Muscle of leg (tissue), 11 donors: ENCODE data around the gene CD300LF. TPM values are rescaled to one million over a fixed set of nuclear protein-coding genes. Genes with fewer than 3 reads are reported as not detected.

Experiments
- DNase-seq: peaks from one replicate; pipeline ENCODE4 v3.0.0; 2013
- H3K27ac ChIP-seq: one replicate; pipeline ENCODE4 v1.5.1; 2013; ENCODE audit warnings: mild to moderate bottlenecking, low read length, control low read depth
- H3K27me3 ChIP-seq: one replicate; pipeline ENCODE4 v1.6.1; 2013; ENCODE audit warnings: low read length; ENCODE audit not compliant: control insufficient read depth, insufficient read depth
- H3K36me3 ChIP-seq: one replicate; pipeline ENCODE4 v1.6.1; 2013; ENCODE audit warnings: low read length; ENCODE audit not compliant: control insufficient read depth, insufficient read depth
- H3K4me1 ChIP-seq: one replicate; pipeline ENCODE4 v1.6.1; 2013; ENCODE audit warnings: low read length; ENCODE audit not compliant: control insufficient read depth, insufficient read depth
- H3K4me3 ChIP-seq: one replicate; pipeline ENCODE4 v1.5.1; 2013; ENCODE audit warnings: low read length, control low read depth
- H3K9me3 ChIP-seq: replicated peaks from 2 replicates; pipeline ENCODE4 v1.6.1; 2013; ENCODE audit warnings: low read depth, low read length; ENCODE audit not compliant: control insufficient read depth
- WGBS: methylation state at CpG from one replicate; pipeline ENCODE4 v1.1.5; 2013; ENCODE audit warnings: missing lambda C conversion rate; ENCODE audit not compliant: insufficient coverage; 5-methylcytosine and 5-hydroxymethylcytosine counted together
- polyA plus RNA-seq, 8 donors: library from polyadenylated mRNA; unstranded; fragments of 120-200 nt; gene quantifications; one replicate each; pipeline versions ENCODE4 v1.2.1 to v1.2.3, GENCODE V29; 2013; ENCODE audit warnings: inconsistent platforms in 1 of 8, low replicate concordance in 1 of 8; ENCODE audit not compliant: insufficient read length in 8 of 8, insufficient read depth in 1 of 8
- total RNA-seq: library from RNA; stranded (reverse); fragments of 120-200 nt; gene quantifications from one replicate; pipeline ENCODE4 v1.2.4, GENCODE V29; 2013

Gene CD300LF
- total and polyA plus RNA-seq, 9 donors: 0.21 to 0.65 (median 0.45) TPM

DNA sequence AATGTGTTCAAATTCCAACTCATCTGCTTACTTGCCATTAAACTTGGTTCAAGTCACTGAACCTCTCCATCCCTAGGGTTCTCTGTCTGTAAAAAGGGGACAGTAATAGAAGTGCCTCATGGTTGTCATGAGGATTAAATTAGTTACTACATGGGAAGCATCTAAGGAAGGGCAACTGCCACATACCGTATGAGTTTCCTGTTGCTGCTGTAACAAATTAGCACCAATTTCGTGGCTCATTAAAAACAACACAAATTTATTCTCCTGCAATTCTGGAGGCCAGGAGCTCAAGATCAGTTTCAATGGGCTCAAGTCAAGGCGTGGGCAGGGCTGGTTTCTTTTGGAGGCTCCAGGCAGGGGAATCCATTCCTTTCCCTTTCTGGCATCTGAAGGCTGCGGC is 18.6 kb downstream of the CD300LF start:
- Histone ChIP-seq H3K9me3 (no peaks in the 10 kb centered on the region), H3K36me3 (no peaks in the 10 kb centered on the region), H3K4me1 (no peaks in the 10 kb centered on the region), H3K4me3 (no peak overlapping the region), H3K27ac (no peak overlapping the region), H3K27me3 (peaks cover 8% of the 10 kb centered on the region)
- DNase-seq: no peak
- 60% methylated on average over 3 of the region's 4 CpGs for WGBS

DNA sequence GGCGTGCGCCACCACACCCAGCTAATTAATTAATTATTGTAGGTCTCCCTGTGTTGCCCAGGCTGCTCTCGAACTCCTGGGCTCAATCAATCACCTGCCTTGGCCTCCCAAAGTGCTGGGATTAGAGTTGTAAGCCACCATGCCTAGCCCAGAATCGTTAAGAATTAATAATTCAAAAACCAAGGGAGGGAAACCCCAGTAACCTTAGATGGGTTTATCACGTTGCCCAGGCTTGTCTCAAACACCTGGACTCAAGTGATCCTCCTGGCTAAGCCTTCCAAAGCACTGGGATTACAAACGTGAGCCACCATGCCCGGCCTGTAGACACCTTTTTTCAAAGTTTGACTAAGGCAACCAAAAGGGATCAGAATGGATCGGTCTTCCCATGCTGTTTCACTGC is 21.6 kb downstream of the CD300LF start:
- WGBS: 70% methylated on average over 5 of the region's 8 CpGs
- DNase-seq: no peak

DNA sequence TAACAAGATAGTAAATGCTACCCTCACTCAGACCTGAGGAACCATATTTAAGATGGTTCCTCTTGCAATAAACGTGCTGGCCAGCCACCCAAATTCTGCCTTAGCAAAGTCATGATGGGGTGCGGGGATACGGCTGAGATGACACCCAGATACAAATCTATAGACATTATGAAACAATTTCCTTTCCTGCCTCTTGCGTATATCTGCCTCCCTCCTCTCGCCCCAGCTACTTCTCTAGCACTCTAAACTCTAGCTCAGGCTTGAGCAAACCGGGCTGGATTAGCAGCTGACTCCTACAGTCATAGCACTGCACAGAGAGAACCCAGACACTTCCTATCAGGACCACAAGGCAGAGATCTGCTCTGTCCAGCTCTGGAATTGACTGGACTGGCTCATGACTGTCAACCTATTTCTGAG is 22.3 kb downstream of the CD300LF start:
- 48% methylated on average over 6 of the region's 6 CpGs for WGBS
- Histone ChIP-seq H3K9me3 (no peaks in the 10 kb centered on the region), H3K27me3 (peaks cover 8% of the 10 kb centered on the region), H3K27ac (peak overlapping the region; percentile 35), H3K36me3 (no peaks in the 10 kb centered on the region), H3K4me1 (no peaks in the 10 kb centered on the region), H3K4me3 (no peak overlapping the region)
- peak; percentile 67 for DNase-seq

More for the DNA sequence above, 21.6 kb downstream of the CD300LF start:
- H3K27me3 ChIP-seq: peaks cover 8% of the 10 kb centered on the region
- H3K4me3 ChIP-seq: no peak overlapping the region
- H3K36me3 ChIP-seq: no peaks in the 10 kb centered on the region
- no peaks in the 10 kb centered on the region for H3K9me3 ChIP-seq
- H3K4me1 ChIP-seq: no peaks in the 10 kb centered on the region
- H3K27ac ChIP-seq: no peak overlapping the region

DNA sequence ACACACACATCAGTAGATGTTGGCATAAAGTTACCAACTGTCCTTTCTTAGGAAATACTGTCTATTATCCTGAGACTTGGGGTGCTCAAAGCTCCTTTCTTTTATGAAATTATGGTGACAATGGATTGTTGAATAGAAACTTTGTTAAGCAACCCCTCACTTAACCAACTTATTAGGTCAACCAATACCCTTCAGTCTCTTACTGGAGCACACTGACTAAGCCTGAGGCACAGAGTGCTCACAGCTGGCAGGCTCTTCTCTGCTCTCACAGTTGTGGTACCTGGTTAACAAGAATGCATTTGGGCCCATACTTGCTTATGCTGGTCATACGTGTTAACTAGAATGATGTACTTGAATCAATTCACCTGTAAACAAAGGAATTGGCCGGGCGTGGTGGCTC is 24.8 kb downstream of the CD300LF start:
- WGBS: 100% methylated on average over 3 of the region's 3 CpGs
- Histone ChIP-seq H3K27me3 (peaks cover 3% of the 10 kb centered on the region), H3K9me3 (no peaks in the 10 kb centered on the region), H3K4me1 (no peaks in the 10 kb centered on the region), H3K4me3 (no peak overlapping the region), H3K36me3 (no peaks in the 10 kb centered on the region), H3K27ac (no peak overlapping the region)
- DNase-seq: no peak

DNA sequence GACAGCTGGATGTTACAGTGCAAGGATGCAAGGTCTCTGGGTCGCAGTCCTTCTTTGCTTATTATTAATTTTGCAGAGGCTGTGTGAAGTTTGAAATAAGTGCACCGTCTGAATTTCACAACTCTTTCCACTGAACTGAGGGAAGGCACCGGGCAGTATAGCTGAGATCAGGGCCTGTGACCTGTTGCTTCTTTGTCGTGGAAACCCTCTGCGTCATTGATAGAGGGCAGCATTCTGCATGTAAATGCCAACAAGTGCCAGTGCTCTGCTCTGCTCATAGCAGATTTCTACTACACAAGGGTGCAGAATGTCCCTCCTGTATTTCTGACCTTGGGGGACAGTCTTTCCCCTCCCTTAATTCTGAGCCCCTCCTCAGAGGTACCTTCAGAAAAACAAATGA is 26.0 kb downstream of the CD300LF start:
- WGBS: 60% methylated on average over 3 of the region's 5 CpGs
- Histone ChIP-seq H3K4me3 (no peak overlapping the region), H3K36me3 (no peaks in the 10 kb centered on the region), H3K27me3 (no peaks in the 10 kb centered on the region), H3K27ac (no peak overlapping the region), H3K9me3 (no peaks in the 10 kb centered on the region), H3K4me1 (no peaks in the 10 kb centered on the region)
- peak; percentile 63 for DNase-seq

DNA sequence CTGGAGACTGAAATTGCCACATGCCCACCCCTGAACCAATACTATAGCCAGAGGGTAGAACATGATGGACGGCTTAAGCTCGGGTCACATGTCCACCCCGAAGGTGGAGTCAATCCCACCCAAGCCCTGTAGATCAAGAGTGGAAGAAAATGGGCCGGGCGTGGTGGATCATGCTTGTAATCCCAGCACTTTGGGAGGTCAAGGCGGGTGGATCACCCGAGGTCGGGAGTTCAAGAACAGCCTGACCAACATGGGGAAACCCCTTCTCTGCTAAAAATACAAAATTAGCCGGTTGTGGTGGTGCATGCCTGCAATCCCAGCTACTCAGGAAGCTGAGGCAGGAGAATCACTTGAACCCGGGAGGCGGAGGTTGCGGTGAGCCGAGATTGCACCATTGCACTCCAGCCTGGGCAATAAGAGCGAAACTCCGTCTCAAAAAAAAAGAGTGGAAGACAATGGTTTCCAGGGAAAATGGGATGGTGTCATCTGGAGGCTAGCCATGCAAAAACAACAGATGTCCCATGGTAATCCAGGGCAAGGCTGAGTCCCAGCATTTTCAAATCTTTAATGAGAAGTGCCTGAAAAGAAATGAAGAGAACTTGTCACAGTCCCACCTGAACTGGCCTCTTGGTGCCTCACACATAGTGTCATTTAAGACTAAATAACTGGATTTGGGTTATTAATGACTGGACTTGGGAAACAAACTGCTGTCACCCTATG is 30.1 kb downstream of the CD300LF start:
- no peaks in the 10 kb centered on the region for H3K36me3 ChIP-seq
- no peak overlapping the region for H3K4me3 ChIP-seq
- H3K27me3 ChIP-seq: peaks cover 4% of the 10 kb centered on the region
- H3K4me1 ChIP-seq: peaks cover 2% of the 10 kb centered on the region
- H3K27ac ChIP-seq: no peak overlapping the region
- no peak for DNase-seq
- 78% methylated on average over 12 of the region's 15 CpGs for WGBS
- H3K9me3 ChIP-seq: no peaks in the 10 kb centered on the region

DNA sequence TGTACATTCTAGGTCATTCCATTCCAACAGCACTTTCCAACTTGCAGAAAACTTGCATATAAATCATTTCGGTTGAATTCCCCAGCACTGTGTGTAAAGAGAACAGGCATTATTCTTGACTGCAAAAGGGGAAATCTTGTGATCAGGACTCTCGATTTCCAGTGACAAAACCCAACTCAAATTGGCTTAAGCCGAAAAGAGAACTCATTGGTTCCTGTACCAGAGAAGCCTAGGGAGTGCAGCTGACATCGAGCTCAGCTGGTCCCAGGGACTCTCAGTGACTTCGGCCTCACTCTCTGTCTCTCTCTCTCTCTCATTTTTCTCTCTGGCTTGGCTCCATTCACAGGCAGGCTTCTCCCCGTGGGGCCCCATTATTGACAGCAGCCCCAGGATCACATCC is 30.7 kb downstream of the CD300LF start:
- Histone ChIP-seq H3K36me3 (no peaks in the 10 kb centered on the region), H3K27ac (no peak overlapping the region), H3K27me3 (peaks cover 4% of the 10 kb centered on the region), H3K9me3 (no peaks in the 10 kb centered on the region), H3K4me3 (no peak overlapping the region), H3K4me1 (peaks cover 5% of the 10 kb centered on the region)
- WGBS: 66% methylated on average over 5 of the region's 6 CpGs
- peak; percentile 43 for DNase-seq

DNA sequence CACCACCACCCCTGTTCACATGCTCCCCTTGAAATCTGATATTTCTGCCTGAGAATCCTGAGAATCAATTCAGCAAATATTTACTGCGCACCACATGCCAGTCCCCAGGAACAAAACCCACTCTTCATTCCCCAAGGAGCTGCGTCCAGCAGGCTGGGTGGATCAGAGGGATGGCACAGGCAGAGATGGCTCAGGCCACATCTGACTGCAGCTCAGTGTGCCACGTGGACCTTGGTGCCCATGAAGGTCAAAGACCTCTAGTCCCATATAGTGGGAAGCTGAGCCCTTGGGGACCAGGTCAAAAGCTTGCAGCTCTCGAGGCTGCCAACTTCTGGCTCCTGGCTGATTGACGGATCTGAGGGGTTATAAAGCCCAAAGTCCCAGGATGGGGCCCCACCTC is 31.8 kb downstream of the CD300LF start:
- no peak for DNase-seq
- peaks cover 5% of the 10 kb centered on the region for H3K4me1 ChIP-seq
- no peaks in the 10 kb centered on the region for H3K9me3 ChIP-seq
- no peaks in the 10 kb centered on the region for H3K36me3 ChIP-seq
- no peak overlapping the region for H3K27ac ChIP-seq
- 60% methylated on average over 4 of the region's 5 CpGs for WGBS
- no peak overlapping the region for H3K4me3 ChIP-seq
- H3K27me3 ChIP-seq: peaks cover 4% of the 10 kb centered on the region

DNA sequence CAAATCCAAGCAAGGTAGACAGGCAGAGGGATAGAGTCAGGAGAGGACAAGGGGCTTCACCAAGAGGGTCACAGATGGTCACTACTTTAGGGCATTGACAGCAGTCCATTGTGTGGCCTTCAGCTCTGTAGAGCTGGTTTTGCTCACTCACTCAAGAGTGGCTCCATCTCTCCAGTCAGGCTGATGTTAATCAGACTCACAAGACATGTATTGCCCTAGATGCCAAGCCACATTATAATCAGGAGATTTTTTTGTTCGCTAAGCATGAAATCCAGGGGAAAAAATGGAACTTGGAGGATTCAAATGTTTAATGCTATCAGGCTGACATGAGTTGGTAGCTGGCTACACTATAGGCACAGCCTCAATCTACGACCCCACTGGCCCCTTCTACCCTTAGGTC is 32.5 kb downstream of the CD300LF start:
- DNase-seq: no peak
- H3K27ac ChIP-seq: no peak overlapping the region
- H3K9me3 ChIP-seq: no peaks in the 10 kb centered on the region
- 60% methylated on average over 1 of the region's 2 CpGs for WGBS
- no peaks in the 10 kb centered on the region for H3K36me3 ChIP-seq
- no peak overlapping the region for H3K4me3 ChIP-seq
- H3K4me1 ChIP-seq: peaks cover 5% of the 10 kb centered on the region
- H3K27me3 ChIP-seq: peaks cover 4% of the 10 kb centered on the region

DNA sequence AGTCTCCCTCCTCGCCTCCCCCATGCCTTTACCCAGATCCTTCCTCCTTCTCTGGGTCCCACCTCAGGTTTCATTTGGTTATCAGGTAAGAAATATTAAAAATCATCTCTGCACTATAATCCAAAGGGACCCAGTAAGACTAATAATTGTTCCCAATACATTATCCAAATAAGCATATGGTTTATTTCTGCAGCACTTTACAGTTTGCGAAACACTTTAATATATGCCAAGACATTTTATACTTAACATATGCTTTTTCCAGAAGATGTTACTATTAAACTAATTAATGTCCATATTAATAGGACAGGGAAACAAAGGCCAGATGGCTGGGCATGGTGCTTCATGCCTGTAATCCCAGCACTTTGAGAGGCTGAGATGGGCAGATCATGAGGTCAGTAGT is 33.3 kb downstream of the CD300LF start:
- Histone ChIP-seq H3K4me1 (peaks cover 5% of the 10 kb centered on the region), H3K9me3 (no peaks in the 10 kb centered on the region), H3K27me3 (peaks cover 4% of the 10 kb centered on the region), H3K4me3 (no peak overlapping the region), H3K36me3 (no peaks in the 10 kb centered on the region), H3K27ac (no peak overlapping the region)
- DNase-seq: no peak
- no CpG with 5 or more reads among the region's 2 CpGs for WGBS

DNA sequence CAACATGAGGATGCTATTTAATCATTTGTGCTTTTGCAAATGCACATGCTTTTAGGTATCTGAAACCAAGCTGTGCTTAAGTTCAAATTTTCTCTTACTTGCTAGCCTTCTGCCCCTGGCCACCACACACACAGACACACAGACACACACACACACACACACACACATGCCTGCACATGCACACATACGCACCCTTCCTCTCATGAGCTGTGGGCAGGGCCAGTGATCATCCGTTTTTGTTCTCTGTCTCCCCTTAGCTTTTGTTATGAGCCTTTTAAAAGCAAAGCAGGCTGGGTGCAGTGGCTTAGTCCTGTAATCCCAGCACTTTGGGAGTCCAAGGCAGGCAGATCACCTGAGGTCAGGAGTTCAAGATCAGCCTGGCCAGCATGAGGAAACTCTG is 34.2 kb downstream of the CD300LF start:
- WGBS: 0% methylated on average over 2 of the region's 2 CpGs
- Histone ChIP-seq H3K9me3 (no peaks in the 10 kb centered on the region), H3K36me3 (no peaks in the 10 kb centered on the region), H3K4me3 (no peak overlapping the region), H3K27me3 (peaks cover 4% of the 10 kb centered on the region), H3K27ac (no peak overlapping the region), H3K4me1 (peaks cover 5% of the 10 kb centered on the region)
- no peak for DNase-seq
